Measurements from ENCODE around the gene LMTK2.

DNA sequence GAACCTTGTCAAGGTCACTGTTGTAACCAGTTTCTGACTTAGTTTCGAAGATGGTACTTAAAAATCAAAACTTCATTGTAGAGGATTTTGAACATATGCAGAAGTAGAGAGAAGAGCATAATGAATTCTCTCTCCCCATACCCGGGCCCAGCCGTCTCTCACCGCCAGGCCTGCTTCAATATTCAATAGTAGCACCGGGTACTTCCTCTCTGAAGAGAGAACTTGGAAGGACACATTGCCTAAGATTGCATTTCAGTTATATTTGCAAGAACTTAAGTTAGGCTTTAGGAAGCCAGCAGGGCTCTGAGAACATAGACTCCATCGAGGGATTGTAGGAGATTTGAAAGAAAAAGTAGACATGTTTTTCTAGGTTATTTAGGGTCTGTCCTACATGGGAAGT, 19.1 kb downstream of the LMTK2 start:
- TF ChIP-seq CTCF (conservative IDR thresholded peaks at IDR 0.05; ENCODE audit: low read length) (no peak), EZH2phosphoT487 (IDR thresholded peaks at IDR 0.05; ENCODE audit: borderline replicate concordance, low read depth, low read length) (no peak)

Measured in OCI-LY7 (cell line).